GM12874 (cell line): ENCODE measurements around the gene TFE3.

Experiments used
- TF ChIP-seq, protein P1 (sequence below): IDR thresholded peaks from 2 replicates; pipeline ENCODE4 v1.5.1; 2011; ENCODE audit warnings: low read depth, mild to moderate bottlenecking, control low read depth, low read length, moderate library complexity; ENCODE audit not compliant: insufficient read depth

The TFE3 gene

GRCh38 chrX:49073601-49074575 lies 30.7 kb upstream of the TFE3 start, which contains the start of gene PRAF2:
PRAF2 (minus strand) TSS chrX:49074002; CDS start chrX:49073987, 15 bp downstream.
- TF ChIP-seq, protein P1, sequence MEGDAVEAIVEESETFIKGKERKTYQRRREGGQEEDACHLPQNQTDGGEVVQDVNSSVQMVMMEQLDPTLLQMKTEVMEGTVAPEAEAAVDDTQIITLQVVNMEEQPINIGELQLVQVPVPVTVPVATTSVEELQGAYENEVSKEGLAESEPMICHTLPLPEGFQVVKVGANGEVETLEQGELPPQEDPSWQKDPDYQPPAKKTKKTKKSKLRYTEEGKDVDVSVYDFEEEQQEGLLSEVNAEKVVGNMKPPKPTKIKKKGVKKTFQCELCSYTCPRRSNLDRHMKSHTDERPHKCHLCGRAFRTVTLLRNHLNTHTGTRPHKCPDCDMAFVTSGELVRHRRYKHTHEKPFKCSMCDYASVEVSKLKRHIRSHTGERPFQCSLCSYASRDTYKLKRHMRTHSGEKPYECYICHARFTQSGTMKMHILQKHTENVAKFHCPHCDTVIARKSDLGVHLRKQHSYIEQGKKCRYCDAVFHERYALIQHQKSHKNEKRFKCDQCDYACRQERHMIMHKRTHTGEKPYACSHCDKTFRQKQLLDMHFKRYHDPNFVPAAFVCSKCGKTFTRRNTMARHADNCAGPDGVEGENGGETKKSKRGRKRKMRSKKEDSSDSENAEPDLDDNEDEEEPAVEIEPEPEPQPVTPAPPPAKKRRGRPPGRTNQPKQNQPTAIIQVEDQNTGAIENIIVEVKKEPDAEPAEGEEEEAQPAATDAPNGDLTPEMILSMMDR = no peak

GRCh38 chrX:49072712-49073095 lies 29.5 kb upstream of the TFE3 start:
- TF ChIP-seq, protein P1 = no peak

- TF ChIP-seq, protein P1 = no peak
Observed at GRCh38 chrX:49071877-49072711, 28.9 kb upstream of the TFE3 start.

DNA sequence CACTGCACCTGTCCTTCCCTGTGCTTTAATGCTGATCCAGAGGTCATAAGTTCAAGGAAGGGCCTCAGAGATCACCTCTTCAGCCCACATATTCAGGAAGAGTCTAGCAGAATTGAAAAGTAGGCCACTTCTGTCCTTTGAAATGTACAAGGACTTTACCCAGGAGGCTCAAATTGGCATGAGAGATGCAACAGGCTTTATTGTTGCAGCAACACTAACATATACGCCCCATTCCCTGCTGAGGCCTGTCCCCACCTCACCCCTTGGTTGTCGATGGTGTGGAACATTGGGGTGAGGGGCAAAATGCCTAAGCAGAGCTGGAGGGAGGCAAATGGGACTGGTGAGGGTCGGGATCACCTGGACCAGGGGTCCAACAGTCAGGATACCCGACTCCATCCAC lies 27.8 kb upstream of the TFE3 start:
- TF ChIP-seq, protein P1 = no peak

DNA sequence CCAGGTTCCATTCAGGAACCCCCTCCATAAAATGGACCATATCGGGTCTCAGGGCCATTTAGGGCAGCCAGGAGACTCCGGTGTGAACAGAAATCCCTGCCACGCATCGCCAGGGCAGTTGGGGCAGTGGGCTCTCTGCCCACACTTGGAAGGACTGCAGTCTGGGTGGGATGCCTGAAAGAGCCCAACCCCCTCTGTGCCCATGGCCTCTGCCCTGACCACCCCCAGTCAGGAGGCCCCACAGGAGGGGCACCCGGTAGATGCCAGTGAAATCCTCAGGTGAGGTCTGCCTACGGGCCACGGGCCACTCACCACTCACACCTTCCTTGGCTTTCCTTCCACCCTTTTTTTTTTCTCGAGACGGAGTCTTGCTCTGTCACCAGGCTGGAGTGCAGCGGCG lies 25.9 kb upstream of the TFE3 start:
- TF ChIP-seq, protein P1 = no peak

GRCh38 chrX:49067285-49068120 lies 24.3 kb upstream of the TFE3 start:
- TF ChIP-seq, protein P1 = no peak
